ENCODE measurements around the gene TMEM168. TPM values are rescaled to one million over a fixed set of nuclear protein-coding genes. Genes with fewer than 3 reads are reported as not detected.
"Not testable (repeated sequence)": the region's sequence is repeated elsewhere in the genome, so short reads cannot be mapped to it uniquely, and the experiment has no call there.

Gene TMEM168
- total RNA-seq, 1 experiment from 2014 or later, result 21.5 TPM

- Histone ChIP-seq H3K4me1 (replicated peaks) (no peaks in the 10 kb centered on the region), H3K27me3 (replicated peaks) (no peaks in the 10 kb centered on the region), H3K4me3 (no peak overlapping the region), H3K9me3 (replicated peaks) (no peaks in the 10 kb centered on the region), H3K27ac (no peak overlapping the region), H3K36me3 (no peaks in the 10 kb centered on the region)
- no peak for DNase-seq (ENCODE audit: low read depth in 1 of 2, low spot score in 2 of 2)
Measured at GRCh38 chr7:112763996-112764395, 26.2 kb downstream of the TMEM168 start.

DNA sequence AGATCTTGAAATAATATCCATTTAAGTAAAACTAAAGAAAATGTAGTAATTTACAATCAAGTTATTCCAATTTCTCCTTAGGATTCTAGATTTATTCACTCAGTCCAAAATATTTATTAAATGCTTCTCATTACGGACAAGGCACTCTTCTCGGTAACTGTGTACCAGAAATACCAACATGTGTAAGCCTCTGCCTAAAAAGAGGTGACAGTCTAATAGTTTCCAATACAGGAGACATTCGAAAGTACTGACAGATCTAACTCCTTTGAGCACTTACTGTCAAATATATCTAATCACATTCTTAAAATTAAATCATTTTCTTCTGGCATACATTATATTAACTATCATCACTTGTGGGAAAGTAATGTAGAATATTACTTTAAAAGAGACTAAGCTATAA is 26.9 kb downstream of the TMEM168 start:
- Histone ChIP-seq H3K27me3 (replicated peaks) (no peaks in the 10 kb centered on the region), H3K36me3 (no peaks in the 10 kb centered on the region), H3K4me3 (no peak overlapping the region), H3K9me3 (replicated peaks) (no peaks in the 10 kb centered on the region), H3K4me1 (replicated peaks) (no peaks in the 10 kb centered on the region), H3K27ac (no peak overlapping the region)
- DNase-seq (ENCODE audit: low read depth in 1 of 2, low spot score in 2 of 2), result no peak

- H3K9me3 ChIP-seq (replicated peaks), result no peaks in the 10 kb centered on the region
- DNase-seq (ENCODE audit: low read depth in 1 of 2, low spot score in 2 of 2), result no peak
Measured at GRCh38 chr7:112759905-112760304, 30.3 kb downstream of the TMEM168 start.

DNA sequence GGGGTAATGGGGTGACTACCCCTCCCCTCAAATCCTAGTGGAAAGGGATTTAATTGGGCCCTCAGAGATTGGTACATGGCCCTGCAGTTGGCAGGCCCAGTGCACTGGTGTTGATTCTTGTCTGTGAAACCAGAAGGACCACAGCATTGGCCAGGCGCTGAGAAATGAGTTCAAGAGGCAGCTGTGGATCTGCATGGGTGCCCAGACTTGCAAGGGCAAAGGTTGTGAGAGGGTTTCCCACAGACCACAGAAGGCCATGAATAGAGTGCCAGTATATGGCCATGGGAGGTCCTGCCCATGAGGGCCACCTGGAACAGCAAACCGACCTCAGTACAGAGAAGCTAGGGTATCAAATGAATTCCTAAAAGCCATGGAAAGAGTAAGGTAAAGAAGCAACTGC is 32.9 kb downstream of the TMEM168 start:
- no peaks in the 10 kb centered on the region for H3K36me3 ChIP-seq
- DNase-seq (ENCODE audit: low read depth in 1 of 2, low spot score in 2 of 2), result no peak
- H3K27me3 ChIP-seq (replicated peaks), result no peaks in the 10 kb centered on the region
- H3K4me3 ChIP-seq, result no peak overlapping the region
- no peak overlapping the region for H3K27ac ChIP-seq
- no peaks in the 10 kb centered on the region for H3K4me1 ChIP-seq (replicated peaks)
- no peaks in the 10 kb centered on the region for H3K9me3 ChIP-seq (replicated peaks)

More at GRCh38 chr7:112759905-112760304, 30.3 kb downstream of the TMEM168 start:
- H3K36me3 ChIP-seq, result no peaks in the 10 kb centered on the region
- H3K4me3 ChIP-seq, result no peak overlapping the region
- H3K27me3 ChIP-seq (replicated peaks), result no peaks in the 10 kb centered on the region
- H3K4me1 ChIP-seq (replicated peaks), result no peaks in the 10 kb centered on the region
- no peak overlapping the region for H3K27ac ChIP-seq

DNA sequence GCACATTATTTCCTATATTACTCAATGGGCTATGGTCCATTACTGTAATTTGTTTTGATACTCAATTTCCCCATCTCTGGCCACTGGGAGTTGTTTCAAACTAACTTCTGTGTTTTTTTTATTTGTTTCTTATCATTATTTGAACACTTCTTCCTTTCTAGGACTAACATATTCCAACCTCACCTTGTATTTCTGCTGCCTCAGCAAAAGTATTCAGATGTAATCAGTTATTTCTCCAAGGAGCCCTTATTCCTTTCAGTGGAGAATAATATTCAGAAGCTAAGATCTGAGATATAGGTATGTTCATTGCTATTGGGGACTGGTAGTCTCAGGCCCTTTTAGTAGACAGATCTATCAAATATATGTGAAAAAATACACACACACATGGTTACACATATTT is 36.9 kb downstream of the TMEM168 start:
- Histone ChIP-seq H3K4me1 (replicated peaks) (no peaks in the 10 kb centered on the region), H3K27ac (no peak overlapping the region), H3K36me3 (no peaks in the 10 kb centered on the region), H3K9me3 (replicated peaks) (no peaks in the 10 kb centered on the region), H3K27me3 (replicated peaks) (no peaks in the 10 kb centered on the region), H3K4me3 (no peak overlapping the region)
- DNase-seq (ENCODE audit: low read depth in 1 of 2, low spot score in 2 of 2), result no peak

GRCh38 chr7:112752576-112752975 is 37.6 kb downstream of the TMEM168 start:
- Histone ChIP-seq H3K9me3 (replicated peaks) (no peaks in the 10 kb centered on the region), H3K4me1 (replicated peaks) (no peaks in the 10 kb centered on the region), H3K36me3 (no peaks in the 10 kb centered on the region), H3K27me3 (replicated peaks) (no peaks in the 10 kb centered on the region), H3K27ac (no peak overlapping the region), H3K4me3 (no peak overlapping the region)
- DNase-seq (ENCODE audit: low read depth in 1 of 2, low spot score in 2 of 2), result no peak

GRCh38 chr7:112749775-112750174 is 40.4 kb downstream of the TMEM168 start:
- DNase-seq (ENCODE audit: low read depth in 1 of 2, low spot score in 2 of 2), result no peak
- H3K27me3 ChIP-seq (replicated peaks), result no peaks in the 10 kb centered on the region
- H3K4me3 ChIP-seq, result no peak overlapping the region
- no peaks in the 10 kb centered on the region for H3K36me3 ChIP-seq
- H3K27ac ChIP-seq, result no peak overlapping the region
- H3K4me1 ChIP-seq (replicated peaks), result no peaks in the 10 kb centered on the region
- H3K9me3 ChIP-seq (replicated peaks), result no peaks in the 10 kb centered on the region

DNA sequence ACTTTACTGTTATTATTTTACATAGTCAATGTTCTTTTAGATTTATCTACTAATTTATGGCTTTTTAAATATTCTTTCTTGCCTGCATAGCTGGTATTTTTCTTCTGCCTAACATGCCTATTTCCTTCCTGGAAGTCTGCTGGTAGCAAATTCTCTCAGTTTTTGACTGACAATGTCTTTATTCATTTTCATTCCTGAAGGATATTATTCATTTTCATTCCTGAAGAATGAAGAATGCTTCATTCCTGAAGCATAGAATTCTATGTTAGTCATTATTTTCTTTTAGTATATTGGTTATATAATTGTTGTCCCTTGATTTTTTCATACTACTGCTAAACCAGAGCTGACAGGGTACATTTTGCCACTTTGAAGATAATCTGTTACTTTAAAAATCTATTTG is 41.8 kb downstream of the TMEM168 start:
- no peaks in the 10 kb centered on the region for H3K9me3 ChIP-seq (replicated peaks)
- no peaks in the 10 kb centered on the region for H3K4me1 ChIP-seq (replicated peaks)
- DNase-seq (ENCODE audit: low read depth in 1 of 2, low spot score in 2 of 2), result no peak

GRCh38 chr7:112745635-112746034 is 44.6 kb downstream of the TMEM168 start:
- no peaks in the 10 kb centered on the region for H3K27me3 ChIP-seq (replicated peaks)
- no peak overlapping the region for H3K4me3 ChIP-seq

More for the DNA sequence above, 41.8 kb downstream of the TMEM168 start:
- Histone ChIP-seq H3K36me3 (no peaks in the 10 kb centered on the region), H3K27me3 (replicated peaks) (no peaks in the 10 kb centered on the region), H3K27ac (no peak overlapping the region), H3K4me3 (no peak overlapping the region)

DNA sequence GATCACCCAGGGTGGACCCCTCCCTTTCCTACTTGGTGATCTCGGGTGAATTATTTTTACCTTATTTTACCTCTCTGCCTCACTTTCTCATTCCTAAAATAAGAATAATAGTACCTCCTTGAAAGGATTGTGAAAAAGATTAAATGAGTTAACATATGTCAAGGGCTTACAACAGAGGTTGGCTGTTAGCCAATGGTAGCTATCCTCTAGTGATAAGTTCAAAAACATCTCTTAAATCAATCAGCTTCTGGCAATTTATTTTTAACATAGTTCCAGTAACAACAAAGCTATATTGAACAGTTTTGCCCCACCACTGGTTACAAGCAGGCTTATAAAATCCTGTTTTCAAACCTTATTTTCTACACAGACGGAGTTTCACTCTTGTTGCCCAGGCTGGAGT is 45.4 kb downstream of the TMEM168 start:
- H3K4me1 ChIP-seq (replicated peaks), result no peaks in the 10 kb centered on the region
- no peaks in the 10 kb centered on the region for H3K9me3 ChIP-seq (replicated peaks)
- H3K27ac ChIP-seq, result no peak overlapping the region
- no peaks in the 10 kb centered on the region for H3K27me3 ChIP-seq (replicated peaks)
- no peak overlapping the region for H3K4me3 ChIP-seq
- no peak for DNase-seq (ENCODE audit: low read depth in 1 of 2, low spot score in 2 of 2)
- H3K36me3 ChIP-seq, result no peaks in the 10 kb centered on the region

More at GRCh38 chr7:112745635-112746034, 44.6 kb downstream of the TMEM168 start:
- H3K27ac ChIP-seq, result no peak overlapping the region
- no peak for DNase-seq (ENCODE audit: low read depth in 1 of 2, low spot score in 2 of 2)
- H3K4me1 ChIP-seq (replicated peaks), result no peaks in the 10 kb centered on the region
- H3K9me3 ChIP-seq (replicated peaks), result no peaks in the 10 kb centered on the region
- no peaks in the 10 kb centered on the region for H3K36me3 ChIP-seq

GRCh38 chr7:112743811-112744210 is 46.4 kb downstream of the TMEM168 start:
- Histone ChIP-seq H3K4me1 (replicated peaks) (no peaks in the 10 kb centered on the region), H3K9me3 (replicated peaks) (no peaks in the 10 kb centered on the region)
- DNase-seq (ENCODE audit: low read depth in 1 of 2, low spot score in 2 of 2), result no peak

DNA sequence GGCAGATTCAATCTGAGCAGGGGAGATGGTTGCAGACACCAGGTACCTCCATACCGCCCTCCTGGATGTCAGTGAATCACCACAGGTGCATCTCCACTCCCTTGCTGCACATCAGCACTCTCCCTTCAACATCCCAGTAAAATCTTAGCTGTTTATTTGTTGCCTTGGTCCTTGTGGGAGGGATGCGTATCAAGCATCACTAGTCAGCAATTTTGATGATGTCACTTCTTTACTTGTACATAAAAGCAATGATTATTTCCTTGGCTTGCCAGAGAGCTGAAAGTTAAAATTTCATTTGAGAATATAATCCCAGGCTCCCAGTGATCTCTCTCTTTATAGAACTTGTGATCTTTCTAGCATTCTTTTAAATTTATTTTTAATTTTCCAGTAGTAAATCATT is 49.5 kb downstream of the TMEM168 start:
- no peaks in the 10 kb centered on the region for H3K36me3 ChIP-seq
- no peaks in the 10 kb centered on the region for H3K27me3 ChIP-seq (replicated peaks)
- no peak for DNase-seq (ENCODE audit: low read depth in 1 of 2, low spot score in 2 of 2)
- H3K27ac ChIP-seq, result no peak overlapping the region
- no peaks in the 10 kb centered on the region for H3K4me1 ChIP-seq (replicated peaks)
- H3K9me3 ChIP-seq (replicated peaks), result no peaks in the 10 kb centered on the region
- H3K4me3 ChIP-seq, result no peak overlapping the region

More at GRCh38 chr7:112743811-112744210, 46.4 kb downstream of the TMEM168 start:
- no peaks in the 10 kb centered on the region for H3K36me3 ChIP-seq
- no peak overlapping the region for H3K4me3 ChIP-seq
- H3K27ac ChIP-seq, result no peak overlapping the region
- no peaks in the 10 kb centered on the region for H3K27me3 ChIP-seq (replicated peaks)

- Histone ChIP-seq H3K4me3 (no peak overlapping the region), H3K36me3 (no peaks in the 10 kb centered on the region), H3K27me3 (replicated peaks) (no peaks in the 10 kb centered on the region), H3K9me3 (replicated peaks) (no peaks in the 10 kb centered on the region), H3K4me1 (replicated peaks) (no peaks in the 10 kb centered on the region), H3K27ac (no peak overlapping the region)
- DNase-seq (ENCODE audit: low read depth in 1 of 2, low spot score in 2 of 2), result no peak
Measured at GRCh38 chr7:112739436-112740180, 50.6 kb downstream of the TMEM168 start.

DNA sequence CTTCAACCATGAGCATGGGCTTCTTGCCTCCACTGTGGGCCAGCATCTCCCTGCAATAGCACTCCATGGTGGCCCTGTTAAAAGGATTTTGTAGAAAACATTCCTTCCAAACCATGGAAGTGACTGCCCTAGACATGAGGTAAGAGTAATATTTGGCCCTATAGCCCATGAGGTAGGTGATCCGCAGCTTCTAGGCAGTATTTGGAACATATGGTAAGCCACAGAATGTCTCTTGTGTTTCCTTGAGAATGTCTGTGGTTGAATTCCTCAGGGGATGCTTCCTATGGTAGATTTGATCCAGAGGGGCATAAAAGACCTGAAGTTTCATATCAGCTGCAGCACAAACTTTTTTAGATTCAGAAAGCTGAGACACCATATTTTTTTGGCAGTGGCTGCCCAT is 54.9 kb downstream of the TMEM168 start:
- Histone ChIP-seq H3K9me3 (replicated peaks) (no peaks in the 10 kb centered on the region), H3K27ac (no peak overlapping the region), H3K36me3 (no peaks in the 10 kb centered on the region), H3K4me1 (replicated peaks) (no peaks in the 10 kb centered on the region), H3K4me3 (no peak overlapping the region), H3K27me3 (replicated peaks) (no peaks in the 10 kb centered on the region)
- DNase-seq (ENCODE audit: low read depth in 1 of 2, low spot score in 2 of 2), result no peak

GRCh38 chr7:112731324-112731723 is 58.9 kb downstream of the TMEM168 start:
- not testable (repeated sequence) for H3K36me3 ChIP-seq; H3K4me3 ChIP-seq; H3K9me3 ChIP-seq (replicated peaks); DNase-seq (ENCODE audit: low read depth in 1 of 2, low spot score in 2 of 2); H3K4me1 ChIP-seq (replicated peaks); H3K27me3 ChIP-seq (replicated peaks); H3K27ac ChIP-seq
